Measurements from ENCODE around the gene FBXL3.
"Not testable (repeated sequence)": the region's sequence is repeated elsewhere in the genome, so short reads cannot be mapped to it uniquely, and the experiment has no call there.

FBXL3 gene

GRCh38 chr13:77026255-77026860 lies 601 bp downstream of the FBXL3 start:
- DNase-seq (ENCODE audit: low read depth) = peak; percentile 60

GRCh38 chr13:77022341-77022740 lies 4.6 kb downstream of the FBXL3 start:
- DNase-seq (ENCODE audit: low read depth) = no peak

- DNase-seq (ENCODE audit: low read depth) = no peak
Observed at GRCh38 chr13:77019756-77020155, 7.2 kb downstream of the FBXL3 start.

DNA sequence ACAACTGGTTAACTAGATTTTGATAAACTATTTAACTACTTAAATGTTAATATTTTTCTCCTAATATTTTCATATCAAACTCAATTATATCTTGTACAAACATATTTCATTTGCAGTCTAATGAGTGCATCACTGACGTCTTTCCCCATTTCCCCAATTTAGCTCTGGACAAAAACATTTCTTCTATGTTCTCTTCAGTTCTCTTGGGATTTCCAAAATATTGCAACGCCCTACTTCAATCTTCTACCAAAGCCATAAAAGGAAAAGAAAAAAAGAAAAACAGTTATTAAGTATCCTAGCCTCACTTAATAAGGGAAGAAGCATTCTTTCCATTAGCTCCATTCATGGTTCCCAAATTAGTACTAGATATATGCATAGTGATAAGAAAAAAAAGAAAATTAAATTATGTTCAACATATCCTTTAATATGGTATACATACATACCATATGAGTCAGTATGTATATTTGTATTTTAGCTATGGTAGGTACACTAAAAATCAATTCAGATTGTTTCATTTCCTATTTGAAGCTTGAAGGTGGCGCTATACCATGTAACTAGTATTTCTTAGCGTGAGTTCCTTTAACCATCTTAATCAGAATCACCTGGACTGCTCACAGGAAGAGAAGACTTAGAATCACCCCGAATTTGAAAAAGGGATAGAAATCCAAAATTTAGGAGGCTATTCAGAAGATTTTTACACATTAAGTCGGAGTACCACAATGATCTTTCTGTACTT lies 9.9 kb downstream of the FBXL3 start:
- DNase-seq (ENCODE audit: low read depth) = no peak

DNA sequence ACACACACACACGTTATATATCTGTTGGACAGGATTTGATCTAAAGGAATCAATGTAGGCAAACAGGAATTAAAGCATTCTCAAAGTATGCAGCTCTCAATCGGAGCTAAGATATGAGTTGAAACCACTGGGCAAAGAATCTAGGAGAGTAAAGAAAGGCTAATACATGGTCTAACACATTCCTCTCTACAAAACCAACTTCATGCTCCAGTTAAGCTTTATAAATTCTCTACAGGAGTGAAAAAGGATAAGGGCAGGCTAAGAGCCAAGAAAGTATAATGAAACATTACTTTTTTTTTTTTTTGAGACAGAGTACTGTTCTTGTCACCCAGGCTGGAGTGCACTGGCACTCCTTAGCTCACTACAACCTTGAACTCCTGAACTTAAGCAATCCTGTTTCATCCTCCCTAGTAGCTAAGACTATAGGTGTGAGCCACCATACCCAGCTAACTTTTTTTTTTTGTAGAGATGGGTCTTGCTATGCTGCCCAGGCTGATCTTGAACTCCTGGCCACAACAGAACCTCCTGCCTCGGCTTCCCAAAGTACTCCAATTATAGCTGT lies 10.6 kb downstream of the FBXL3 start:
- DNase-seq (ENCODE audit: low read depth) = no peak

DNA sequence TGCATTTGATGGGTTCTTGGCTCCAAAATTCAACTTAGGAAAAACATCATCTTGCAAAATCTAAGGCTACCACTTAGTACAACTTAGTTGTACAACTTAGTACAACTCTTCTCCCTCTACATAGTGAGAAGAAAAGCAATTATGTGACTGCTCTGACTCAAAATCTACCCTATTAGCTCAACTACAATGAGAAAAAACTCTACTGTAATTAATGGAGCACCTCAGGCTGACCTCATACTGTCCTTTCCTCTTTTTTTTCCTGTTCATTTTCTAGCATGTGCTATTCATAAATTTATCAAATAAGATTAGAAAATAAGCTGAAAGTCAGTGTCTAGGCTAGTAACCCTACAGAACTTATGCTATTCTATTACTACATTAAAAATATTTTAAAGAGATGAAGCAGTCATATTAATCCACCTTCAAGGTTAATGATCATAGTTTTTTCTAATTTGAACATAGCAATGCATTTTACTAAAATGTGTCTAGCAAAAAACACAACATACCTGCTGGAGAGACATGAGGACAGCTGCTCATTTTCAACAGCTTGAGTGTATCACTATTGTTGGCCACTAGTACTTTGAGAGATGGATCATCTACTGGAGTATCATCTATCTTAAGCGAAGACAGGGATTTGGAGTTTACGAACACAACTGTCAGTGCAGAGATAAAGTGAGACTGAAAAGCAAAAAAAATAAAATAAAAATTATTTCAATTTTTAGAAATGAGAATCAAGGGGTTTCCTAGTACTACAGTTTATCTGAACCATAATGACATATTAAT lies 11.9 kb downstream of the FBXL3 start:
- DNase-seq (ENCODE audit: low read depth) = no peak

DNA sequence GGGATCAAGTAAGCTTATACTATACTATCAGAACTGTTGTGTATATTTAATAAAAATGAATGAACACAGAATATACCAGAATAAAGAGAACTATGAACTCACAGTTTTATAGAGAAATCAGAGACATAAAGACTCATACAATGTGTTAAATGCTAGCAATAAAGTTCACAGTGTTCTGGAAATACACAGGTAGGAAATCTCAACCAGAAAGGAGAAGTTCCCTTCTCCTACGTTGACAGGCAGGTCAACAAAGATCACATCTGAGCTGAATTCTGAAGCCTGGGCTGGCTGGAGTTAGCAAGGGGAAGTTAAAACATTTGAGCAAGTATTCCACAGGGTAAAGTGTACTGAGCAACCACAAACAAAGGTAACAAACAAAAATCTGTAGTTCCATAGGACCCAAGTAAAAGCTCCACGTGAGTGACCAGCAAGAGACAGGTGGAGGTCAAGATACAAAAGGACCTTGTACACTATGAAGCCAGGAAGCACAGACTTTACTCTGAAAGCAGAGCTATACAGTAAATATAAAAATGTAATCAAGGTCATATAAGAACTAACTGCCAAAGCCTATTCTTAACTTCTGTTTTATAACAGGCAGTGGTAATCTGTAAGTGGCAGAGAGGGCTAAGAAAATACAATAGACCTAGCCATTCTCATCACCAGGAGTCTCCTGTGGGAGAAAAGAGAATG lies 13.0 kb downstream of the FBXL3 start:
- DNase-seq (ENCODE audit: low read depth) = no peak

DNA sequence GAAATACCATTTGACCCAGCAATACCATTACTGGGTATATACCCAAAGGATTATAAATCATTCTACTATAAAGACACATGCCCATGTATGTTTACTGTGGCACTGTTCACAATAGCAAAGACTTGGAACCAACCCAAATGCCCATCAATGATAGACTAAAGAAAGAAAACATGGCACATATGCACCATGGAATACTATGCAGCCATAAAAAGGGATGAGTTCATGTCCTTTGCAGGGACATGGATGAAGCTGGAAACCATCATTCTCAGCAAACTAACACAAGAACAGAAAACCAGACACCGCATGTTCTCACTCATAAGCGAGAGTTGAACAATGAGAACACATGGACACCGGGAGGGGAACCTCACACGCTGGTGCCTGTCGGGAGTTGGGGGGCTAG lies 17.2 kb downstream of the FBXL3 start:
- DNase-seq (ENCODE audit: low read depth) = not testable (repeated sequence)

DNA sequence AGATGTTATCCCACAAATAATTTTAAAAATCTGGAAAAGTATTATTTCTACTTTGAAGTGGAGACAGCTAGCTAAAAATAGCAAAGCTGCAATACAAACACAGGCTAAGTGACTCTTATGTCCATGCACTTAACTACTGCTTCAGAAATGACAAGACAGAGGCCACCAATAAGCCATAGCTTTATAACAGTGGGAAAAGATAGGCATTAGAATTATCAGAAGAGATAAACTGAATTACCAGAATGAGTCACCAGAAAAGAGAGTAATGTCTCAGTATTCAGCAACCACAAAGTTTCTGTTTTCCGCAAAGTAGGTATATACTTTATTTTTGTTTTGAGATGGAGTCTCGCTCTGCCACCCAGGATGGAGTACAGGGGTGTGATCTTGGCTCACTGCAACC lies 17.9 kb downstream of the FBXL3 start:
- DNase-seq (ENCODE audit: low read depth) = no peak

DNA sequence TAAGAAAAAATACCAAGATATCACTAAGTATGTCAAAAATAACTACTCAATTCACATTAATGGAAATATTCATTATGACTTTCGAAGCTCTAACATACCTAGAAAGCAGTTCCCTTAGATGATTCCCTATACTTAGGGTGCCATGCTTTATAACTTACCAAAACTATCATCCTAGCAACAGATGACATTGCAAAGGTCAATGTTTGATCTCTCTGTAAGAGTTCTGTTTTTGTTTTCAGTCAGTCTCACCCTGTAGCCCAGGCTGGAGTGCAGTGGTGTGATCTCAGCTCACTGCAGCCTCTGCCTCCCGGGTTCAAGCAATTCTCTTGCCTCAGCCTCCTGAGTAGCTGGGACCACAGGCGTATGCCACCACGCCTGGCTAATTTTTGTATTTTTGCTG lies 18.6 kb downstream of the FBXL3 start:
- not testable (repeated sequence) for DNase-seq (ENCODE audit: low read depth)

DNA sequence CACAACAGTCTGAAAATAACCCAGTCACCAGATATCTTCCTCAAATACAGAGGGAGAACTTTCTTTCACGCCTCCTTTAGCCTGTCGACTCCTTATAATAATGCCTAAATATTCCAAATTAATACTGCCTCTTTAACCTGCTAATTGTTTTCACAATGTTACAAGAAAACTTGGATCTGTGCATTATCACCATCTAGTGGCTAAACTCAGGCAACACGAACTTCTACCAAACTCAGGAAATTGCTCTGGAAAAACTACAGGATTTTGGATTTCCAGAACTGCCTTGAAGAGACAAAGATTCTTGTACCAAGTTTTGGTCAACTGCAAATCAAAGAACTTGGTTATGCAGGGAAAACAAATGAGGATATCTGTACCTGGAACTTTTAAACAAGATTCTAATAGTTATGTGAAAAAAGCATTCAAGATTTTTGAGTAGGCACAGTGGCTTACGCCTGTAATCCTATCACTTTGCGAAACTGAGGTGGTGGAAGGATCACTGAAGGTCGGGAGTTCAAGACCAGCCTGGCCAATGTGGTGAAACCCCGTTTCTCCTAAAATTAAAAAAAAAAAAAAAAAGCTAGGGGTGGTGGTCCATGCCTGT lies 24.3 kb downstream of the FBXL3 start:
- DNase-seq (ENCODE audit: low read depth) = no peak

GRCh38 chr13:77001963-77002587 lies 24.9 kb downstream of the FBXL3 start:
- no peak for DNase-seq (ENCODE audit: low read depth)

DNA sequence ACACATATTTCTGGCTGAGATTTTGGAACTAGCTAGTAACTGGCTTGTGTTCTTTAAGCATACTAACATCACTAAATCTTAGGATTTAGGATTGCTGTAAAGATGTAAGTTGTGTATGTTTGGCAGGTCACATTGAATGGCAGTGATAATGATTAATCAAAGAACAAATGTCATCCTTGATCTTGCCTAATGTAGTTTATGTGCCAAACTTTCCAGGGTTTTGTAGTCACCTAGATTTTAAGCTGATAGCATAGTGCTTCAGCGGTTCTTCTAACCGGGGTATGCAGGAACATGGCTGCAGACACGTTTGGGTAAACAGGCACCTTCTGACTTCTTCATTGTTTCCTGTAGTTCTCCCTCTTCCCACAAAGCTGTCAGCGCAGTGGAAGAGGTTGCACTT lies 25.4 kb downstream of the FBXL3 start:
- DNase-seq (ENCODE audit: low read depth) = no peak

GRCh38 chr13:77000475-77000874 lies 26.5 kb downstream of the FBXL3 start:
- no peak for DNase-seq (ENCODE audit: low read depth)

DNA sequence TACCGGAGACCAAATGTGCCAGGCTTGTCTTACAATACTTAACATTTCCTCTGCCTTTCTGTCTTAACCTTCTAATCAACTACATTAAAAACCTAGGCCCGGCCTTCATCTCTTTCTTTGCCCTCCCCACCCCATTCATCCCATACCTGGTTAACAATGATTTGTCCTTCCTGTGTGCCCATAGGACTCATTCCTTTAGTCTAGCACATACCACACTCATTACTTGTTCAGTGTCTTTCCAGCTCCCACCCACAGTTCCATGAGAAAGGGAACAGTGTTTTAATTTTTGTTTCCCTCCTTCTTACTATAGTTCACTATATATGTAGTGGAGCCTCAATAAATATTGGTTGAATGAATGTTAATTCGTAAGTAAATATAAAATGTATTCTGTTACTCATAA lies 32.7 kb downstream of the FBXL3 start:
- DNase-seq (ENCODE audit: low read depth) = no peak

DNA sequence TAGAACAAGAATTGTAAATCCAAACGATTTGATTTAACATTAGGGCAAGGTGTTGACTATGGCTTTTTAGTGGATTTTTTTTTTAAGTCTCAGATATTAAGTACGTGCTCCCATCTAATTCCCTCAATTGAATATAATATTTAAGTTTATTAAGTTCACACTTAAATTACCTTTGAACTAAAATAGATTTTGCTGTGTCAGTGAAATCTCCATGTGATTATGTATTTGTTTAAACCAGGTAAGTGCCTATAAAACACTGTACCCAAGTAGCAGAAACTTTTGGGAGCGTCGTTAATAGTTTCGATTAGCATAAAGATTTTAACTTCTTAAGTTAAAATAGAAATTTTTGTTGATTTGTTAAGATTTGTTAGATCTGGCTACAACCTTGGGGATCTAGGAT lies 33.5 kb downstream of the FBXL3 start:
- DNase-seq (ENCODE audit: low read depth) = no peak

DNA sequence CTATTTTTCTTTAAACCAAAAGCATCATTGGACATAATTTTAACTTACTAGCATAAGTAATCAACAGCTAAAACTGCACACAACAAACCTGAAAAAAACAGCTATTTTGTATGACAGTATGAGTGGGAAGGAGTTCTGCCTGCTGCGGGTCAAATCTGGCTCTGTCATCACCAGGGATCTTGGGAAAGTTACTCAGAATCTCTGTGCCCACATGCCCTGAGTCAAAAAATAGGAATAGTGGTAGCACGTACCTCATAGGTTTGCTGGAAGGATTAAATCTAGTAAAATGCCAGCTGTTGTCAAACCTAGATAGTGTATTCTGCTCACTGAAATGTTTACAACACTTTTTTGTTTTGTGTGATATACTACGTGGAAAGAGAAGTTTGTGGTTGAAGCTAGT lies 33.9 kb downstream of the FBXL3 start:
- no peak for DNase-seq (ENCODE audit: low read depth)

DNA sequence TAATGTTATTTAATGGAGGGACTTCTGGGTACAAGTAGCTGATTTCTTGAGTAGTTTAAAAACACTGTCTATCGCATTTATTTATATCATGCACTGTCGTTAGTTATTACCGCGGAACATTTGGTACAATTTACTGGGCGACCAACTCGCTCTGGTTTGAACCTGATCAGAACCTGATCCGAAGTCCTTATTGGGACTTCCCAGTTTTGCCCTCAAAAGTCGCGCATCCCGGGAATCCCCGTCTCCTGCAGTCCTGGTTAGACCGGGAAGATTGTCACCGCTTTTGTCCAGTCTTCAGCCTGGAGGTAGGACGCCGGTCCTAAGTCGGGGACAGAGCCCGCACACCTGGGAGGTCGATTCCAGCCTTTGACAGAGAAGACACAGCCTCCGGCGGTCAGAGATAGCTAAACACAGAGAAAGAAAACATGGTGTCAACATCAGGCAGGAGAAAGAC lies 34.4 kb downstream of the FBXL3 start:
- DNase-seq (ENCODE audit: low read depth) = no peak

DNA sequence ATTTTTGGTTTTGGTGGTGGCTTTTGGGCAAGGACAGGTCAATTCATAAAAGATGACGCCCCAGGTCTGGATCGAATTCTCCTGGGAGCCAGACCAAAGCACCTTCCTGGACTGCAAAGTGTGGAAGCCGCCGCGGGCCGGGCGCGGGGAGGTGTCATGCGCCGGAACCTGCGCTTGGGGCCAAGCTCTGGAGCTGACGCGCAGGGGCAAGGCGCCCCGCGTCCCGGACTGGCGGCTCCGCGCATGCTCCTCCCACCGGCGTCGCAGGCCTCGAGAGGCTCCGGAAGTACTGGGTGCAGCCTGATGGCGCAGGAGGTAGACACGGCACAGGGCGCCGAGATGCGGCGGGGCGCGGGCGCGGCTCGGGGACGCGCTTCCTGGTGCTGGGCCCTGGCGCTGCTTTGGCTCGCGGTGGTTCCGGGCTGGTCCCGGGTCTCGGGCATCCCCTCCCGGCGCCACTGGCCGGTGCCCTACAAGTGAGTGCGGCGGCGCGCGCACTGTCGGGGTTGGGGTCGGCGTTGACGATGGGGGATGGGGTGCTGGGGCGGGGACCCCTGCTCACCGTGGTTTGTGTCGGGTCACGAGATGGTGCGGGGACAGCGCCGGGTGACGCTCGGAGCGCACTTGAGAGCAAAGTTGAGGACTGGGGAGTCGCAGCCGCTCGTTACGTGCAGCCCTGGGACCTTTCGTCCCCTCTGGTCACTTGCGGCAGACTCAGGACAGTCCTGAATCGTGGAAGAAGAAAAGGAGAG lies 35.0 kb downstream of the FBXL3 start, which contains the start of gene CLN5:
CLN5 (plus strand) TSS at position 286 of the 752 bp plus-strand sequence; CDS start at position 304, 18 bp downstream.
- DNase-seq (ENCODE audit: low read depth) = peak; percentile 91

GRCh38 chr13:76991432-76991795 lies 35.5 kb downstream of the FBXL3 start:
- peak; percentile 32 for DNase-seq (ENCODE audit: low read depth)

Data from stimulated activated CD4-positive, alpha-beta T cell treated with anti-CD3 and anti-CD28 coated beads, Interleukin-2, amount 100 ng/mL, for 4 hours (primary cell).